Fibroblast of lung (primary cell): ENCODE results near the gene RNLS.

Source experiments
- CTCF ChIP-seq, 2 donors: IDR thresholded peaks in 1 of 2; conservative IDR thresholded peaks in 1 of 2; 1 replicate in 1 of 2; 2 replicates in 1 of 2; pipeline ENCODE4 v1.5.1; 2011 to 2012; ENCODE audit warnings: low read length in 2 of 2, control low read depth in 1 of 2, inconsistent platforms in 1 of 2, low read depth in 1 of 2, mild to moderate bottlenecking in 1 of 2
- EZH2 ChIP-seq: IDR thresholded peaks from 2 replicates; pipeline ENCODE4 v1.5.1; 2012; ENCODE audit warnings: low read length, control low read depth, mild to moderate bottlenecking; ENCODE audit errors: missing control alignments

GRCh38 chr10:88274286-88274685 lies 308.8 kb downstream of the RNLS start:
- TF ChIP-seq CTCF (conservative IDR thresholded peaks at IDR 0.05 in 1 of 2, IDR thresholded peaks at IDR 0.05 in 1 of 2; ENCODE audit: low read depth in 1 of 2, low read length in 2 of 2), result no peak
- TF ChIP-seq EZH2, result no peak
